H9 (cell line): ENCODE measurements around the gene CLRN3. TPM values are rescaled to one million over a fixed set of nuclear protein-coding genes. Genes with fewer than 3 reads are reported as not detected.

Experiments
- DNase-seq: peaks from one replicate; pipeline ENCODE4 v3.0.0-alpha.2; 2017
- H2AFZ ChIP-seq: one replicate; pipeline ENCODE4 v1.6.1; 2013; ENCODE audit warnings: mild to moderate bottlenecking, low read length, control low read depth, moderate library complexity
- H2AK5ac ChIP-seq: 2 replicates; pipeline ENCODE4 v1.6.1; 2013; ENCODE audit warnings: low read length, control low read depth, mixed read lengths; ENCODE audit not compliant: insufficient read length
- H2BK120ac ChIP-seq: one replicate; pipeline ENCODE4 v1.6.1; 2013; ENCODE audit warnings: low read depth, mild to moderate bottlenecking, low read length, control low read depth, inconsistent platforms; ENCODE audit not compliant: poor library complexity, severe bottlenecking
- H2BK12ac ChIP-seq: 2 replicates; pipeline ENCODE4 v1.6.1; 2013; ENCODE audit warnings: low read length, control low read depth, mixed read lengths, low read depth; ENCODE audit not compliant: insufficient read length
- H2BK15ac ChIP-seq: 2 replicates; pipeline ENCODE4 v1.6.1; 2013; ENCODE audit warnings: low read depth, low read length, control low read depth
- H2BK20ac ChIP-seq: one replicate; pipeline ENCODE4 v1.6.1; 2013; ENCODE audit warnings: low read depth, mild to moderate bottlenecking, low read length, control low read depth, inconsistent platforms; ENCODE audit not compliant: poor library complexity, severe bottlenecking
- H2BK5ac ChIP-seq: 2 replicates; pipeline ENCODE4 v1.6.1; 2013; ENCODE audit warnings: low read length, control low read depth, mixed read lengths; ENCODE audit not compliant: insufficient read length
- H3K14ac ChIP-seq: 2 replicates; pipeline ENCODE4 v1.6.1; 2013; ENCODE audit warnings: low read length, control low read depth; ENCODE audit not compliant: insufficient read depth
- H3K18ac ChIP-seq: 2 replicates; pipeline ENCODE4 v1.6.1; 2013; ENCODE audit warnings: low read depth, mild to moderate bottlenecking, mixed read lengths, low read length, control low read depth; ENCODE audit not compliant: insufficient read length
- H3K23ac ChIP-seq: 2 replicates; pipeline ENCODE4 v1.6.1; 2013; ENCODE audit warnings: low read length, control low read depth, mixed read lengths, low read depth; ENCODE audit not compliant: insufficient read length
- H3K23me2 ChIP-seq: 2 replicates; pipeline ENCODE4 v1.6.1; 2013; ENCODE audit warnings: low read depth, mild to moderate bottlenecking, mixed read lengths, low read length, control low read depth; ENCODE audit not compliant: insufficient read length, poor library complexity, severe bottlenecking
- H3K27ac ChIP-seq: 2 replicates; pipeline ENCODE4 v1.5.1; 2013; ENCODE audit warnings: low read length, control low read depth, mixed read lengths, low read depth; ENCODE audit not compliant: insufficient read length
- H3K27me3 ChIP-seq: 2 replicates; pipeline ENCODE4 v1.6.1; 2013; ENCODE audit warnings: low read length, control low read depth, inconsistent platforms; ENCODE audit not compliant: insufficient read depth
- H3K4ac ChIP-seq: 2 replicates; pipeline ENCODE4 v1.6.1; 2013; ENCODE audit warnings: low read depth, mild to moderate bottlenecking, control low read depth, inconsistent platforms, low read length, moderate library complexity
- H3K4me1 ChIP-seq: 2 replicates; pipeline ENCODE4 v1.6.1; 2013; ENCODE audit warnings: low read length, control low read depth, inconsistent platforms; ENCODE audit not compliant: insufficient read depth
- H3K4me2 ChIP-seq: 2 replicates; pipeline ENCODE4 v1.6.1; 2013; ENCODE audit warnings: low read length, control low read depth, mixed read lengths; ENCODE audit not compliant: insufficient read length, insufficient read depth
- H3K56ac ChIP-seq: 2 replicates; pipeline ENCODE4 v1.6.1; 2013; ENCODE audit warnings: low read depth, mild to moderate bottlenecking, mixed read lengths, low read length, control low read depth; ENCODE audit not compliant: insufficient read length
- H3K79me1 ChIP-seq: 2 replicates; pipeline ENCODE4 v1.6.1; 2013; ENCODE audit warnings: low read depth, mild to moderate bottlenecking, moderate library complexity, low read length, control low read depth, inconsistent platforms; ENCODE audit not compliant: insufficient read depth, poor library complexity, severe bottlenecking
- H3K79me2 ChIP-seq: 2 replicates; pipeline ENCODE4 v1.6.1; 2013; ENCODE audit warnings: low read length, control low read depth, inconsistent platforms; ENCODE audit not compliant: insufficient read depth
- H3K9ac ChIP-seq: 2 replicates; pipeline ENCODE4 v1.6.1; 2013; ENCODE audit warnings: low read length, control low read depth, mixed read lengths; ENCODE audit not compliant: insufficient read length; ENCODE audit errors: extremely low read depth
- H3K9me3 ChIP-seq: one replicate; pipeline ENCODE4 v1.6.1; 2013; ENCODE audit warnings: low read depth, low read length, inconsistent platforms; ENCODE audit not compliant: control insufficient read depth
- H3T11ph ChIP-seq: one replicate; pipeline ENCODE4 v1.6.1; 2013; ENCODE audit warnings: mild to moderate bottlenecking, low read length, control low read depth, inconsistent platforms
- H4K20me1 ChIP-seq: one replicate; pipeline ENCODE4 v1.6.1; 2013; ENCODE audit not compliant: control insufficient read depth, insufficient read length, insufficient read depth
- H4K5ac ChIP-seq: 2 replicates; pipeline ENCODE4 v1.6.1; 2013; ENCODE audit warnings: low read depth, mild to moderate bottlenecking, mixed read lengths, low read length, control low read depth; ENCODE audit not compliant: insufficient read length
- H4K8ac ChIP-seq: replicated peaks from 2 replicates; pipeline ENCODE4 v1.6.1; 2013; ENCODE audit warnings: low read length, control low read depth, mixed read lengths, low read depth; ENCODE audit not compliant: insufficient read length
- H4K91ac ChIP-seq: 2 replicates; pipeline ENCODE4 v1.6.1; 2013; ENCODE audit warnings: low read depth, mild to moderate bottlenecking, moderate library complexity, mixed read lengths, low read length, control low read depth; ENCODE audit not compliant: insufficient read length
- H3K27ac Mint-ChIP-seq, 3 experiments: 2 replicates in 2 of 3; 3 replicates in 1 of 3; pipeline ENCODE4 v1.8.0; 2020 to 2021; ENCODE audit warnings: mixed read lengths in 3 of 3, mild to moderate bottlenecking in 1 of 3, moderate library complexity in 1 of 3
- H3K27me3 Mint-ChIP-seq: 2 replicates; pipeline ENCODE4 v1.8.0; 2021; ENCODE audit warnings: low read depth, mild to moderate bottlenecking, moderate library complexity, mixed read lengths
- H3K36me3 Mint-ChIP-seq, 3 experiments: 2 replicates in 2 of 3; 3 replicates in 1 of 3; pipeline ENCODE4 v1.8.0; 2020 to 2021; ENCODE audit warnings: low read depth in 3 of 3, mixed read lengths in 3 of 3; ENCODE audit not compliant: insufficient read depth in 1 of 3
- H3K4me1 Mint-ChIP-seq, 2 experiments: 2 replicates each; pipeline ENCODE4 v1.8.0; 2020; ENCODE audit warnings: mixed read lengths in 2 of 2
- H3K4me3 Mint-ChIP-seq, 2 experiments: 2 replicates in 1 of 2; 3 replicates in 1 of 2; pipeline ENCODE4 v1.8.0; 2020 to 2021; ENCODE audit warnings: mild to moderate bottlenecking in 2 of 2, mixed read lengths in 2 of 2, moderate library complexity in 1 of 2
- H3K9me3 Mint-ChIP-seq, 2 experiments: 2 replicates in 1 of 2; 3 replicates in 1 of 2; pipeline ENCODE4 v1.8.0; 2020; ENCODE audit warnings: mild to moderate bottlenecking in 2 of 2, mixed read lengths in 2 of 2, moderate library complexity in 1 of 2
- WGBS: extraction: QIAGEN DNeasy Blood & Tissue Kit; methylation state at CpG from one replicate; pipeline ENCODE4 v1.1.7; 2013; ENCODE audit warnings: missing lambda C conversion rate, low lambda C conversion rate, mixed read lengths; ENCODE audit not compliant: insufficient read length; ENCODE audit errors: extremely low coverage; 5-methylcytosine and 5-hydroxymethylcytosine counted together
- total RNA-seq: library from RNA; stranded (reverse); gene quantifications from 2 replicates; pipeline ENCODE4 v1.2.1, GENCODE V29; 2021
- TF ChIP-seq, protein P1 (sequence below): fragments of 200-600 bp; sonication (generic); conservative IDR thresholded peaks from 3 replicates; pipeline ENCODE4 v1.8.0; 2021; ENCODE audit warnings: antibody characterized with exemption, mild to moderate bottlenecking

Gene CLRN3
- total RNA-seq, 1 experiment from 2014 or later = not detected

GRCh38 chr10:127887541-127888415 lies 5.0 kb downstream of the CLRN3 start:
- Histone ChIP-seq H3K79me1 (no peaks in the 10 kb centered on the region), H4K20me1 (no peaks in the 10 kb centered on the region), H3K4me2 (no peak overlapping the region), H2BK12ac (no peak overlapping the region), H3K79me2 (no peaks in the 10 kb centered on the region), H2BK5ac (no peak overlapping the region), H3T11ph (no peak overlapping the region), H4K91ac (no peak overlapping the region), H2BK15ac (no peak overlapping the region), H3K4me1 (no peaks in the 10 kb centered on the region), H2AK5ac (no peak overlapping the region), H3K9me3 (no peaks in the 10 kb centered on the region), H3K27ac (no peak overlapping the region), H3K14ac (no peak overlapping the region), H4K5ac (no peak overlapping the region), H3K4ac (no peak overlapping the region), H2BK120ac (no peak overlapping the region), H2BK20ac (no peak overlapping the region), H3K9ac (no peak overlapping the region), H3K56ac (no peak overlapping the region), H3K23ac (no peak overlapping the region), H3K18ac (no peak overlapping the region), H3K23me2 (no peaks in the 10 kb centered on the region), H3K27me3 (no peaks in the 10 kb centered on the region), H2AFZ (no peak overlapping the region), H4K8ac (no peak overlapping the region)
- peaks cover 4% of the 10 kb centered on the region; the same call in 1 of the 2 replicates for H3K27me3 Mint-ChIP-seq
- no peak overlapping the region for H3K4me3 Mint-ChIP-seq
- H3K9me3 Mint-ChIP-seq = no peaks in the 10 kb centered on the region
- H3K36me3 Mint-ChIP-seq = no peaks in the 10 kb centered on the region
- no CpG with 5 or more reads among the region's 16 CpGs for WGBS
- H3K27ac Mint-ChIP-seq = no peak overlapping the region
- TF ChIP-seq, protein P1, sequence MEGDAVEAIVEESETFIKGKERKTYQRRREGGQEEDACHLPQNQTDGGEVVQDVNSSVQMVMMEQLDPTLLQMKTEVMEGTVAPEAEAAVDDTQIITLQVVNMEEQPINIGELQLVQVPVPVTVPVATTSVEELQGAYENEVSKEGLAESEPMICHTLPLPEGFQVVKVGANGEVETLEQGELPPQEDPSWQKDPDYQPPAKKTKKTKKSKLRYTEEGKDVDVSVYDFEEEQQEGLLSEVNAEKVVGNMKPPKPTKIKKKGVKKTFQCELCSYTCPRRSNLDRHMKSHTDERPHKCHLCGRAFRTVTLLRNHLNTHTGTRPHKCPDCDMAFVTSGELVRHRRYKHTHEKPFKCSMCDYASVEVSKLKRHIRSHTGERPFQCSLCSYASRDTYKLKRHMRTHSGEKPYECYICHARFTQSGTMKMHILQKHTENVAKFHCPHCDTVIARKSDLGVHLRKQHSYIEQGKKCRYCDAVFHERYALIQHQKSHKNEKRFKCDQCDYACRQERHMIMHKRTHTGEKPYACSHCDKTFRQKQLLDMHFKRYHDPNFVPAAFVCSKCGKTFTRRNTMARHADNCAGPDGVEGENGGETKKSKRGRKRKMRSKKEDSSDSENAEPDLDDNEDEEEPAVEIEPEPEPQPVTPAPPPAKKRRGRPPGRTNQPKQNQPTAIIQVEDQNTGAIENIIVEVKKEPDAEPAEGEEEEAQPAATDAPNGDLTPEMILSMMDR = no peak
- H3K4me1 Mint-ChIP-seq = peaks cover 3 to 7% of the 10 kb centered on the region in 2 experiments; a peak in 3 of 4 replicates
- DNase-seq = no peak
